Stomach (tissue), 9 donors: ENCODE data around the gene SLC5A11. TPM values are rescaled to one million over a fixed set of nuclear protein-coding genes. Genes with fewer than 3 reads are reported as not detected.

ENCODE experiments used
- DNase-seq, 2 donors: peaks; one replicate each; pipeline versions ENCODE4 v3.0.0 to v3.0.0-alpha.2; 2013 to 2019
- H3K27ac ChIP-seq, 5 donors: fragments of 200-600 bp in 4 of 5; sonication (generic) in 4 of 5; one replicate each; pipeline ENCODE4 v1.5.1; 2013 to 2019; ENCODE audit warnings: mild to moderate bottlenecking in 1 of 5, moderate library complexity in 1 of 5
- H3K27me3 ChIP-seq, 3 donors: fragments of 200-600 bp; sonication (generic); one replicate each; pipeline ENCODE4 v1.5.1; 2017 to 2019; ENCODE audit warnings: mixed run types in 1 of 3
- H3K36me3 ChIP-seq, 4 donors: fragments of 200-600 bp; sonication (generic); 1 replicate in 3 of 4; 2 replicates in 1 of 4; pipeline ENCODE4 v1.5.1; 2016 to 2019
- H3K4me1 ChIP-seq, 4 donors: fragments of 200-600 bp; sonication (generic); one replicate each; pipeline ENCODE4 v1.5.1; 2016 to 2019
- H3K4me3 ChIP-seq, 4 donors: fragments of 200-600 bp; sonication (generic) in 3 of 4; one replicate each; pipeline ENCODE4 v1.5.1; 2016 to 2019; ENCODE audit warnings: mild to moderate bottlenecking in 1 of 4
- H3K9me3 ChIP-seq, 4 donors: fragments of 200-600 bp; sonication (generic); one replicate each; pipeline ENCODE4 v1.5.1; 2016 to 2019
- CTCF ChIP-seq, 7 experiments: fragments of 450-650 bp in 4 of 7; fragments of 200-600 bp in 3 of 7; sonication (generic) in 3 of 7; IDR thresholded peaks; one replicate each; pipeline ENCODE4 v1.5.1; 2016 to 2019; ENCODE audit warnings: antibody characterized with exemption in 7 of 7, control low read depth in 2 of 7, mild to moderate bottlenecking in 1 of 7
- EP300 ChIP-seq: sonication (generic); formaldehyde crosslinking; IDR thresholded peaks from one replicate; pipeline ENCODE4 v1.6.1; 2017; ENCODE audit warnings: antibody characterized with exemption
- POLR2A ChIP-seq, 4 donors: fragments of 450-650 bp; IDR thresholded peaks; one replicate each; pipeline ENCODE4 v1.6.1; 2016; ENCODE audit warnings: antibody characterized with exemption in 4 of 4, control low read depth in 2 of 4, mild to moderate bottlenecking in 1 of 4, moderate library complexity in 1 of 4
- POLR2AphosphoS5 ChIP-seq, 3 donors: sonication (generic); formaldehyde crosslinking; IDR thresholded peaks; one replicate each; pipeline ENCODE4 v1.6.1; 2016; ENCODE audit warnings: antibody characterized with exemption in 3 of 3
- WGBS, 5 donors: extraction: QIAGEN DNeasy Blood & Tissue Kit in 3 of 5; methylation state at CpG; one replicate each; pipeline versions ENCODE4 v1.1.5 to v1.1.7; 2013 to 2018; 5-methylcytosine and 5-hydroxymethylcytosine counted together
- intact Hi-C: fragments of 100-400 bp; cut with DNase I; formaldehyde crosslinking; loops from one replicate; pipeline ENCODE4 v1.15.1; 2023; ENCODE audit warnings: low total_unique reads
- polyA plus RNA-seq, 3 donors: library from polyadenylated mRNA; stranded (reverse); fragments of 200-250 nt; gene quantifications; one replicate each; pipeline ENCODE4 v1.2.3, GENCODE V29; 2013
- total RNA-seq, 5 donors: library from RNA; depleted of rRNA; stranded (reverse); fragments of >200 nt; gene quantifications; one replicate each; pipeline versions ENCODE4 v1.1.0 to v1.2.3, GENCODE V29; 2014 to 2016
- donor health status: healthy with polysubstance abuse.
- donor health status: Bipolar disorder and iron deficiency.
- donor health status: healthy.

SLC5A11 gene
- total and polyA plus RNA-seq, 8 donors: not detected

- WGBS, 5 donors: 65 to 84% (median 78%) methylated on average over 4 of the region's 4 CpGs
- intact Hi-C loops: no loop called here
- DNase-seq: no peak
- Histone ChIP-seq H3K9me3 (no peaks in the 10 kb centered on the region), H3K4me1 (no peaks in the 10 kb centered on the region), H3K27me3 (no peaks in the 10 kb centered on the region), H3K36me3 (peaks cover 57 to 100% (median 100%) of the 10 kb centered on the region in 4 donors), H3K4me3 (no peak overlapping the region), H3K27ac (no peak overlapping the region)
- TF ChIP-seq POLR2AphosphoS5 (IDR thresholded peaks at IDR 0.05) (no peak), POLR2A (IDR thresholded peaks at IDR 0.05) (no peak), CTCF (IDR thresholded peaks at IDR 0.05) (no peak)
Observed at GRCh38 chr16:24954137-24954536, 108.4 kb downstream of the SLC5A11 start.

GRCh38 chr16:24955975-24956731, 110.4 kb downstream of the SLC5A11 start:
- H3K4me1 ChIP-seq: no peaks in the 10 kb centered on the region
- DNase-seq: no peak
- no peaks in the 10 kb centered on the region for H3K9me3 ChIP-seq
- no peak overlapping the region for H3K4me3 ChIP-seq
- no peak for TF ChIP-seq POLR2AphosphoS5 (IDR thresholded peaks at IDR 0.05)
- no peak for TF ChIP-seq EP300
- no peak for TF ChIP-seq POLR2A (IDR thresholded peaks at IDR 0.05)
- TF ChIP-seq CTCF (IDR thresholded peaks at IDR 0.05): no peak
- intact Hi-C loops: no loop called here
- H3K36me3 ChIP-seq: peaks cover 65 to 100% (median 100%) of the 10 kb centered on the region in 4 donors
- WGBS, 5 donors: 81 to 86% (median 81%) methylated on average over 11 of the region's 11 CpGs
- no peaks in the 10 kb centered on the region for H3K27me3 ChIP-seq
- no peak overlapping the region for H3K27ac ChIP-seq

- DNase-seq: no peak
- H3K27ac ChIP-seq: no peak overlapping the region
- 71 to 79% (median 73%) methylated on average over 6 of the region's 6 CpGs for WGBS, 5 donors
Observed at GRCh38 chr16:24957887-24958286, 112.1 kb downstream of the SLC5A11 start.

More at GRCh38 chr16:24957887-24958286, 112.1 kb downstream of the SLC5A11 start:
- Histone ChIP-seq H3K9me3 (no peaks in the 10 kb centered on the region), H3K36me3 (peaks cover 60 to 100% (median 100%) of the 10 kb centered on the region in 4 donors), H3K27me3 (no peaks in the 10 kb centered on the region), H3K4me3 (no peak overlapping the region), H3K4me1 (no peaks in the 10 kb centered on the region)
- no peak for TF ChIP-seq CTCF (IDR thresholded peaks at IDR 0.05)
- no peak for TF ChIP-seq POLR2A (IDR thresholded peaks at IDR 0.05)
- no peak for TF ChIP-seq EP300
- intact Hi-C loops: no loop called here

Other genes starting within 250 kb of the SLC5A11 start
- gene TNRC6A, start 116.3 kb upstream of the SLC5A11 start, total RNA-seq: 10 to 100 TPM; 37.1 to 59.6 (median 47.3) TPM
- gene TNRC6A, start 116.3 kb upstream of the SLC5A11 start, polyA plus RNA-seq: 10 to 100 TPM in 1 of 3 donors, 1 to 10 TPM in 2; 6.8 to 30.2 (median 10.0) TPM
- 100 to 1,000 TPM in 2 of 5 donors, 10 to 100 TPM in 3; 30.3 to 414 (median 74.9) TPM for gene ARHGAP17, start 169.4 kb downstream of the SLC5A11 start, total RNA-seq
- 10 to 100 TPM; 18.4 to 22.7 (median 20.5) TPM for gene ARHGAP17, start 169.4 kb downstream of the SLC5A11 start, polyA plus RNA-seq